ENCODE measurements around the gene MLIP. TPM values are rescaled to one million over a fixed set of nuclear protein-coding genes. Genes with fewer than 3 reads are reported as not detected.

Gene MLIP
- total RNA-seq, 4 donors from 2014 or later = 182 to 383 (median 296) TPM

- 79 to 84% methylated on average over 7 of the region's 7 CpGs for WGBS, 2 donors
- no peak for TF ChIP-seq POLR2A (IDR thresholded peaks at IDR 0.05)
- TF ChIP-seq CTCF (IDR thresholded peaks at IDR 0.05) = no peak
- TF ChIP-seq EP300 (IDR thresholded peaks at IDR 0.05) = no peak
- Histone ChIP-seq H3K4me3 (no peak overlapping the region), H3K36me3 (no peaks in the 10 kb centered on the region), H3K27ac (no peak overlapping the region), H3K9me3 (no peaks in the 10 kb centered on the region), H3K27me3 (no peaks in the 10 kb centered on the region), H3K4me1 (no peaks in the 10 kb centered on the region)
- no peak for DNase-seq (ENCODE audit: low spot score in 2 of 2)
Measured at GRCh38 chr6:54183616-54184015, 72.4 kb downstream of the MLIP start.

GRCh38 chr6:54185885-54186284 is 74.6 kb downstream of the MLIP start:
- TF ChIP-seq POLR2A (IDR thresholded peaks at IDR 0.05) (no peak), EP300 (IDR thresholded peaks at IDR 0.05) (no peak), CTCF (IDR thresholded peaks at IDR 0.05) (no peak)
- no peaks in the 10 kb centered on the region for H3K4me1 ChIP-seq
- no peaks in the 10 kb centered on the region for H3K27me3 ChIP-seq
- DNase-seq (ENCODE audit: low spot score in 2 of 2) = no peak
- H3K4me3 ChIP-seq = no peak overlapping the region
- H3K36me3 ChIP-seq = no peaks in the 10 kb centered on the region
- 86 to 94% methylated on average over 1 of the region's 1 CpG for WGBS, 2 donors
- H3K9me3 ChIP-seq = no peaks in the 10 kb centered on the region
- no peak overlapping the region for H3K27ac ChIP-seq

- Histone ChIP-seq H3K36me3 (no peaks in the 10 kb centered on the region), H3K4me1 (peaks cover 0 to 11% (median 3%) of the 10 kb centered on the region in 4 donors), H3K27ac (no peak overlapping the region), H3K4me3 (no peak overlapping the region), H3K9me3 (no peaks in the 10 kb centered on the region), H3K27me3 (no peaks in the 10 kb centered on the region)
- WGBS, 2 donors = 45 to 50% methylated on average over 2 of the region's 2 CpGs
- DNase-seq (ENCODE audit: low spot score in 2 of 2) = no peak
- no peak for TF ChIP-seq CTCF (IDR thresholded peaks at IDR 0.05)
- no peak for TF ChIP-seq EP300 (IDR thresholded peaks at IDR 0.05)
- TF ChIP-seq POLR2A (IDR thresholded peaks at IDR 0.05) = no peak
Measured at GRCh38 chr6:54188846-54189245, 77.6 kb downstream of the MLIP start.

- H3K27ac ChIP-seq = no peak overlapping the region
- TF ChIP-seq CTCF (IDR thresholded peaks at IDR 0.05) = no peak
- TF ChIP-seq POLR2A (IDR thresholded peaks at IDR 0.05) = no peak
- no peak for TF ChIP-seq EP300 (IDR thresholded peaks at IDR 0.05)
- no peaks in the 10 kb centered on the region for H3K27me3 ChIP-seq
- no peak overlapping the region for H3K4me3 ChIP-seq
- WGBS, 2 donors = 65 to 69% methylated on average over 2 of the region's 2 CpGs
- peaks cover 0 to 16% (median 3%) of the 10 kb centered on the region in 4 donors for H3K4me1 ChIP-seq
- H3K36me3 ChIP-seq = no peaks in the 10 kb centered on the region
- DNase-seq (ENCODE audit: low spot score in 2 of 2) = no peak
- no peaks in the 10 kb centered on the region for H3K9me3 ChIP-seq
Measured at GRCh38 chr6:54191461-54191860, 80.2 kb downstream of the MLIP start.

GRCh38 chr6:54192993-54193392 is 81.8 kb downstream of the MLIP start:
- no peaks in the 10 kb centered on the region for H3K9me3 ChIP-seq
- H3K36me3 ChIP-seq = no peaks in the 10 kb centered on the region
- peaks cover 0 to 16% (median 3%) of the 10 kb centered on the region in 4 donors for H3K4me1 ChIP-seq
- H3K27me3 ChIP-seq = no peaks in the 10 kb centered on the region
- no peak for TF ChIP-seq EP300 (IDR thresholded peaks at IDR 0.05)
- TF ChIP-seq CTCF (IDR thresholded peaks at IDR 0.05) = no peak
- no peak for TF ChIP-seq POLR2A (IDR thresholded peaks at IDR 0.05)
- no peak for DNase-seq (ENCODE audit: low spot score in 2 of 2)
- H3K27ac ChIP-seq = peak overlapping the region in 2 of 4 donors; percentile 18 to 74
- H3K4me3 ChIP-seq = no peak overlapping the region
- WGBS, 2 donors = 44% methylated on average over 3 of the region's 3 CpGs
